GM20431 (cell line): ENCODE results near the gene CLCN6.
"Not testable (repeated sequence)": the region's sequence is repeated elsewhere in the genome, so short reads cannot be mapped to it uniquely, and the experiment has no call there.

Experiments used
- in situ Hi-C: fragments of 300-500 bp; cut with MseI, MboI; formaldehyde crosslinking; loops from one replicate; pipeline ENCODE4 v1.15.0; 2020; ENCODE audit warnings: low sequenced_read_pairs; ENCODE audit not compliant: unreplicated experiment

Gene CLCN6

GRCh38 chr1:11793819-11794218, 12.2 kb upstream of the CLCN6 start:
- in situ Hi-C loops: no loop called here

GRCh38 chr1:11794446-11795237, 11.3 kb upstream of the CLCN6 start:
- in situ Hi-C loops: no loop called here

- in situ Hi-C loops: no loop called here
Observed at GRCh38 chr1:11795238-11795890, 10.6 kb upstream of the CLCN6 start.

DNA sequence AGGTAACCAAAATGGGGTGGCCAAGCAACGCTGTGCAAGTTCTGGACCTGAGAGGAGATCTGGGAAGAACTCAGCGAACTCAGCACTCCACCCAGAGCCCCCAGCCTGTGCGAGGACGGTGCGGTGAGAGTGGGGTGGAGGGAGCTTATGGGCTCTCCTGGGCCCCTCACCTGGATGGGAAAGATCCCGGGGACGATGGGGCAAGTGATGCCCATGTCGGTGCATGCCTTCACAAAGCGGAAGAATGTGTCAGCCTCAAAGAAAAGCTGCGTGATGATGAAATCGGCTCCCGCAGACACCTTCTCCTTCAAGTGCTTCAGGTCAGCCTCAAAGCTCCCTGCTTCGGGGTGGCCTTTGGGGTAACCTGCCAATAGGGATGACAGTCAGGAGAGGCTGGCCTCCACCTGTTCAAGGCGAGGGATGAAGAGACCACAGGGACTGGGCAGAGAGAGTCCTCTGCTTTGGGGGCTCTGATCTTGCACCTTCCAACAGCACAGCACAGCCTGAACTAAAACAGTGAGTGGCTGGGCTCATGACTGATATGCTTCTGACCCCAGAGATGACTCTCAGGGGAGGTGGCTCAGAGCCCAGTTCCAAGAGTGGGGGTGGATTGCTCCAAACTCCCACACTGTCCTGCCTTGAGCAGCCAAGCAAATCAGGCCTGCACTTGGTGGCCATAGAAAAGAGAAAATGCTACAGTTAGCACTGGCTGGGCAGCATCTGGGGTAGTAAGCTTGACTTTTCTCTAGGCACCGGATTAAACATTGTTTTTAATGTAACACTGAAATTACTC, 9.8 kb upstream of the CLCN6 start:
- in situ Hi-C loops: no loop called here

GRCh38 chr1:11797525-11798216, 8.3 kb upstream of the CLCN6 start:
- in situ Hi-C loops: no loop called here

- in situ Hi-C loops: no loop called here
Observed at GRCh38 chr1:11799099-11799498, 6.9 kb upstream of the CLCN6 start.

DNA sequence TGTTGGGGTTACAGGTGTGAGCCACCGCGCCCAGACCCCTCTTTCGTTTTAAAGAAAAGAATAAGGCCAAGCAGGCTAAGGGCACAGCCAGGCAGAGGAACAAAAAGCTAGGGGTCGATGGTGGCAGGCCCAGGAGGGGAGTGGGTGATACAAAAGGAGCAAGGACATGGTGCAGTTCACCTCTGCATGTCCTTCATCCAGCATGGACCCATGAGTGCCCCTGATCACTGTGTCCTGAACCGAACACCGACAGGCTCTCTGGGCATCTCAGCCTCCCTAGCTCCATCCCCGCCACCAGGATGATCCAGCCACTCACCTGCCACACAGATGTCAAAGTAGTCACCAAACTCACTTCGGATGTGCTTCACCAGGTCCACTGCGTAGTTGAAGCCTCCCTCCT, 6.1 kb upstream of the CLCN6 start:
- in situ Hi-C loops: no loop called here

DNA sequence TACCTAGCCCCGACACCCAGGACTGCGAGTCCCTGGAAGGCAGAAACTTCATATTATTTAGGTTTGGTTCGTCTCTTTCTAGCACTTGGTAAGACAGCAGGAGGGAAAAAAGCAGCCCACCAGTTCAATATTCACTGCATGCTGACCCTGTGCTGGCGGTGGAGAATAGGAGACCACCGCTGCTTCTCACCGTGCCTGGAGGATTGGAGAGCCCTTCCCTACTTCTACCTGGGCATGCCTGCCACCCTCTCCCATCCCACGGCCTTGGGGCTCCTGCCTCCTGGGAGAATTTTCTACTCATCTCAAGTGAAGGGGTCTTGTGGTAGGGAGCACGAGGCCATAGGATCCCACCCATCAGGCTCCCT, 5.6 kb upstream of the CLCN6 start:
- in situ Hi-C loops: no loop called here

DNA sequence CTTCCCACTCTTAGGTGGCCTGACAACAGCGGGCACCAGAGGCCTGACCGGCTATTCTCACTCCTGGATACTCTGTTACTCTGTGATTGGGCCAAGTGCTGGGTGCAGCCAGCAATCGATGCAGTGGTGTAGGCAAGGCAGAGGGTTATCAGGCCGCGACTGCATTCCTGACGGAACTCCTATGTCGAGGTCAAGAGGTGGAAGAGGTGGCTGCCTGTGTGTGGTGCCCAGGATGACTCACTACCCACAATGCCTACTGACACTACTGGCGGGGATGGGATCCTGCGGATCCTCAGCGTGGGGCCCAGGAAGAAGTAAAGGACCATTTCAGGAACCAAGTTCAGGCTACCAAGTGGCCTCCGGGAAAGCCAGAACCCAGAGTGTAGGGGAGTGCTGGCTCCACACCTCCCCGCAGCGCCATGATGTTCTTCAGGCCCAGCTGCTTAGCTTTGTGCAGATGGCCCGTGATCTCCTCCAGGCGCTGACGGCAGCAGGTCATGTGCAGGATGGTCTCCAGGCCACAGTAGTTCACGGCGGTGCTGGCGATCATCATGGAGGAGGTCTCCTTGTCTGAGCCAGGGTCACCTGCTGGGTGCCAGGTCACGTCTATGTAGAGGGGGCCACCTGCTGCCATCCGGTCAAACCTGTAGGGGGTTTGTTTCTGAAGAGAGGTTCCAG, 5.1 kb upstream of the CLCN6 start:
- in situ Hi-C loops: no loop called here

DNA sequence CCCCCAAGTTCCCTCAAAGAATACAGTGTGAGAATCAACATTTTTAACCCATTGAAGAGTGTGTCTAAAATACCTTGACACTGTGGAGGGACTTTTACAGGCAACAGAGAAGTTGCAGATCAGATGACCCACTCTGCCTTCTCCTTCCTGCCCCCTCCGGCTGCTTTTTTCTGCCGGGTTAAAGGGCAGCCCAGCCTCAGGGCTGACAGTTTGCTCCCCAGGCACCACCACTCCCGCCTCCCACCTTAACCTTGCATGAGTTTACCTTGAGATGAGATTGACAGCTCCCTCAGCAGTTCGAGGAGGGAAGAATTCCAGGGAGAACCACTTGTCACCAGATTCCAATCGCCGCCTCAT, 3.4 kb upstream of the CLCN6 start:
- in situ Hi-C loops: no loop called here

GRCh38 chr1:11802973-11803885, 2.8 kb upstream of the CLCN6 start:
- in situ Hi-C loops: no loop called here

DNA sequence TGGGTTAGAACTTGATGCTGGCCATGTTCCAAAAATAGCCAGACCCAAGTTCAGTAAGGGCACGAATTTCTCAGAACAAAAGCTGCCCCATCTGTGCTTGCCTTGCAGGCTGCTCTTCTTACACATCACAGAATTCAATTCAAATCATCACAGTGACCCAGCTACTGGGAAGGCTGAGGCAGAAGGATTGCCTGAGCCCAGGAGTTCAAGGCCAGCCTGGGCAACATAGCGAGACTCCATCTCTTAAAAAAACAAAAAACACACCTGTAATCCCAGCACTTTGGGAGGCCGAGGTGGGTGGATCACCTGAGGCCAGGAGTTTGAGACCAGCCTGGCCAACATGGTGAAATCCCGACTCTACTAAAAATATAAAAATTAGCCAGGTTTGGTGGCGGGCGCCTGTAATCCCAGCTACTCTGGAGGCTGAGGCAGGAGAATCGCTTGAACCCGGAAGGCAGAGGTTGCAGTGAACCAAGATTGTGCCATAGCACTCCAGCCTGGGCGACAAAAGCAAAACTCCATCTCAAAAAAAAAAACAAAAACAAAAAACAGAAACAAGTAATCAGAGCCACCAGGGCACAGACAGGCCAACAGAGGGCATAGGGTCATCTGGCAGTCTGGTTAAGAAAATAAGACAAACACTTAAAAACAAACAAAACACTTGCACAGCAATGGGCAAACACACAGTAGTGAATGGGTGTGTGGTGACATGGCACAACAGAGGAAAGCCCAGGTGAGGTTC, 1.9 kb upstream of the CLCN6 start:
- in situ Hi-C loops: not testable (repeated sequence)

DNA sequence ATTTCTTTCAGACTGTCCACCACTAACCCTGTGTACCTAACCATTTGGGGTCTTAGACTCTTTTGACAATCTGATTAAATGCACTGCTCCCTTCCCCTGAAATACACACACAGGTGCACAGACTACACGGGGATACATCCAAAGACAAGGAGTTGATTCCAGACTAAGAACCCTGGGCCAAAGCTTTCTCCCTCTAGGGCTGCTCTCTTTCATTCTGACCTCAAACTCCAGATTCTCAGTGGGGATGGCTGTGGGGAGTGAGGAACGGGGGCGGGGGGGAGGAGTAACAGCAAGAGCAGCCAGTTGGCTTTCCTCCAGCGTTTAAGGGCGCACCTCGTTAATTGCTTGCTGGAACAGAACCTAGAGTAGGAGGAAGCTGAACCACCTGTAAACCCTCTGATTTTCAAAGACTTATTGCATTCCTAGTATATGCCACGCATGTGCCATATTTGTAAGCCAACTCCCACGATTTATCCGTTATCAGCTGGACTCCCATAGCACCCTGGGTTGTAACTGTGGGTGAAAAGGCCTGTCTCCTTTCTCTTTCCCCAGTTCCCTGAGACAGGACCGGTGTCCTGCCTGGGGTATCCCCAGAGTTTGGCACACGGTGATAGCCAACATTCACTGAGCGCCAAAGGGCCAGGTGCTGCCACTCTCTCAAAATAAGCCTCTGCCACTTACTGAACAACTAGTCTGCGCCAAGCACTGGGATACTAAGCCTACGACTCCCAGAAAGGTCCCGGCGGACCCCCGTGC, 1.1 kb upstream of the CLCN6 start:
- in situ Hi-C loops: no loop called here

- in situ Hi-C loops: no loop called here
Observed at GRCh38 chr1:11806307-11806936, 431 bp downstream of the CLCN6 start.

DNA sequence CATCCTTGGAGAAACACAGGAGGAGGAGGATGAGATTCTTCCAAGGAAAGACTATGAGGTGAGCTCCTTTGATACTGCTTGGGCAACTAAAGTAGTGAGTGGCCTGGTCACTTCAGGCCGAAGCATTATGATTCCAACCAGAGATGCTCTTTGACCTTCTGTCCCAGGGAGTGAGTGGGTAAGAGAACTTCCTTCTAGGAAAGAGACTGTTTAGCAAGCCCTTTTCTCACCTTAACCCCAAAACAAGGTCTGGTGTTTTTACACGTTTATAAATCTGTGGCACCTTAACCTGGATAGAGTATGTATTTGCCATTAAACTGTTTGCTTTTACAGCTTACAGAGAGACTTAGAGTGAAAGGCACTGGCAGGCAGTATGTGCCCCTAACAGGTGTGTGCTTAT, 1.1 kb downstream of the CLCN6 start:
- in situ Hi-C loops: no loop called here

- in situ Hi-C loops: no loop called here
Observed at GRCh38 chr1:11813021-11813420, 7.0 kb downstream of the CLCN6 start.

GRCh38 chr1:11817192-11817591, 11.2 kb downstream of the CLCN6 start:
- in situ Hi-C loops: no loop called here
